NCI-H82 treated with DMSO at 0.1 percent for 48 hours (cell line): Measurements from ENCODE around the gene GNB1L.

ENCODE experiments used
- DNase-seq: peaks from one replicate; lab custom pipeline; 2025; ENCODE audit not compliant: unreplicated experiment; lab: John Stamatoyannopoulos, UW

Gene GNB1L

GRCh38 chr22:19740586-19740985 lies 114.1 kb downstream of the GNB1L start:
- no peak for DNase-seq

- no peak for DNase-seq
Observed at GRCh38 chr22:19739911-19740449, 114.7 kb downstream of the GNB1L start.

DNA sequence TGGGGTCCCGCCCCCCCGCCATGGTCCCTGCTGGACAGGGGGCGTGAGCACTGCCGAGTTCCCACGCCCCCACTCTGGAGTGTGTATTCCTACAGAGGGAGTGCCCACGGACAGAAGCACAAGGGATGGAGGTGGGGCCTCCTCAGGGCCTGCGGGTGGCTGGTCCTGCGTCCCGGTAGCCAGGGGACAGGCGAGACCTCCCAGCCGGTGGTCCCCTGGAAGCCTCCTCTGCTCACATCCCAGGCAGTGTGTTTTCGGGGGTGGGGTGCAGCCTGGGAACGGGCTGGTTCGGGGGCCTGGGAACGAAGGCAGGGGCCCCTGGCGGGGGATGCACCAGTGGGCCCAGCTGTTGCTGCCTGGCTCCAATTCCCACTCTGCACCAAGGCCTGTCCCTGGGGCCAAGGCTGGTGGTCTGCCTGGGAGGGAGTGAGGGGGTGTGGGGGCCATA lies 115.2 kb downstream of the GNB1L start:
- DNase-seq: no peak

- DNase-seq: no peak
Observed at GRCh38 chr22:19738664-19739447, 115.8 kb downstream of the GNB1L start.

GRCh38 chr22:19737846-19738663 lies 116.6 kb downstream of the GNB1L start:
- no peak for DNase-seq

GRCh38 chr22:19735665-19736510 lies 118.8 kb downstream of the GNB1L start:
- DNase-seq: no peak

DNA sequence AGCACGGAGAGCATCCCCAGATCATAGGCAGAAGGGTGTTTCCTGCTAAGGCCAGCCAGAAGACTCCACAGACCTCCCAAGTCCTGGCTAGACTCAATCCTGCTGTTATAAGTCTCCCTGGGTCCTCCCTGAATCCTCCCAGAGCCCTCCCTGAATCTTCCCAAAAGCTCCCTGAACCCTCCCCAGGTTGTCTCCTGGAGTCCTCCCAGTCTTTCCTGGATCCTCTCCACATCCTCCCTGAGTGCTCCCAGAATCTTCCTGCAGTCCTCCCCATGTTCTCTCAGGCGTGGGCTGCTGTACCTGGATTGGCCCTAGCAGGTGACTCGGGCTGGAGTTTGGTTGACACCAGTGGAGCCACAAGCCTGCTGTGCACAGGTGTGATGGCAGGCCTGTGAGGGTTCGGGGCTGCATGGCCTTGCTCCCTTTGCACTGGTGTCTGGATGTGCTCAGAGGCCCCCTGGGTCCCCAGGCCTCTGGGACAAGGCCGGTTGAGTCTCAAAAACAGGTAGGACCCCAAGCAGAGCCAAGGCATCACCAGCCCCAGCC lies 119.8 kb downstream of the GNB1L start:
- no peak for DNase-seq

DNA sequence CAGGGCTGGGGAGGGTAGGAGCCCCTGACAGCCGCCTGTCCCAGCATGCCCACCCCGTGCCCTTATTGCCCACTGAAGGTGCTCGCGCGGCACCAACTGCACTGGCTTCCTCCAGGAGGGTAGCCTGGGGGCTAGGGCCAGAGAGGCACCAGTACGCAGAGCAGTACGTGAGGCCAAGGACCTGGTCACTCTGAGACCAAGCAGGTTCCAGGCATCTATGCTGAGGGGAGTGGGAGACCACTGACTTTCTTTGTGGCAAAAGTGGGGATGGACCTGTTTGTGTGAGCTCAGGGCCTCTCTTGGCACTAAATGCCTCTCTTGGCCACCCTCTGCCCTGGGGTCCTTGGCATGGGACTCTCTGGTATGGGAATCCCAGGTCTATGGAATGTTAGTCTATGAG lies 120.5 kb downstream of the GNB1L start:
- DNase-seq: no peak

DNA sequence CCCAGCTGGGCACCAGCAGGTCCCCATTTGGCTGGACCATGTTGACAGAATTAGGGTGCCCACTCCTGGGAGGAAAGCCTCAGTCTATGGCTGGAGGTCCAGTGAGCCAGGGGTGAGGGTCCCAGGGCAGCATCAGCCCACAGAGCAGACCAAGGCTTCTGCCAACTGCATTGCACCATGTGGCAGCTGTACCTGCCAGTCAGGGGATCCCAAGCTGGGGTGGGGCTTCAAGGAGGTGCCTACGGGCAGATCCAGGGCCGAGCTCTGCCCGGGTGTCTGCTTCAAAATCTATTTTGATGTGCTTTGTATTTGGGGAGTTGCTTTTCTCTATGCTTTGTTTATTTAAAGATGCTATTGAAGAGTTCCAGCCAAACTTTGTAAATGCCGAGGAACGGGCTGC lies 120.9 kb downstream of the GNB1L start:
- no peak for DNase-seq
